Bone marrow (tissue), 2 donors: Measurements from ENCODE around the gene DRAM1.

ENCODE experiments used
- DNase-seq, 2 donors: peaks; one replicate each; lab custom pipeline; 2025; lab: John Stamatoyannopoulos, UW

Gene DRAM1

GRCh38 chr12:101941306-101942249 is 64.2 kb downstream of the DRAM1 start:
- peak in 1 of 2 donors; percentile 18 for DNase-seq

GRCh38 chr12:101942250-101942605 is 64.8 kb downstream of the DRAM1 start:
- DNase-seq: no peak

- no peak for DNase-seq
Measured at GRCh38 chr12:101945369-101946232, 68.2 kb downstream of the DRAM1 start.

GRCh38 chr12:101946233-101946611 is 68.8 kb downstream of the DRAM1 start:
- no peak for DNase-seq

GRCh38 chr12:101947316-101947715 is 69.9 kb downstream of the DRAM1 start:
- DNase-seq: no peak

- DNase-seq: no peak
Measured at GRCh38 chr12:101948365-101948764, 71.0 kb downstream of the DRAM1 start.

GRCh38 chr12:101951002-101951670 is 73.8 kb downstream of the DRAM1 start:
- no peak for DNase-seq

GRCh38 chr12:101954113-101954512 is 76.7 kb downstream of the DRAM1 start:
- DNase-seq: no peak

GRCh38 chr12:101954676-101955075 is 77.3 kb downstream of the DRAM1 start:
- no peak for DNase-seq

- DNase-seq: no peak
Measured at GRCh38 chr12:101957252-101957959, 80.0 kb downstream of the DRAM1 start.

GRCh38 chr12:101959607-101960006 is 82.2 kb downstream of the DRAM1 start:
- DNase-seq: no peak

GRCh38 chr12:101962486-101962885 is 85.1 kb downstream of the DRAM1 start:
- no peak for DNase-seq

GRCh38 chr12:101963697-101964096 is 86.3 kb downstream of the DRAM1 start:
- DNase-seq: no peak

- no peak for DNase-seq
Measured at GRCh38 chr12:101966496-101966895, 89.1 kb downstream of the DRAM1 start.

- DNase-seq: no peak
Measured at GRCh38 chr12:101967506-101967905, 90.1 kb downstream of the DRAM1 start.

- DNase-seq: no peak
Measured at GRCh38 chr12:101968770-101969169, 91.4 kb downstream of the DRAM1 start.
